ENCODE measurements around the gene WDSUB1.
A peak's percentile ranks its signal among the peaks of the same experiment; 100 is the strongest.

Gene WDSUB1

GRCh38 chr2:159285929-159286708 lies at the start of gene WDSUB1:
TSS of gene WDSUB1 (minus strand) at chr2:159286703. CDS start at chr2:159283069, 3,634 bp downstream.
- ATAC-seq (ENCODE audit: insufficient read depth, low read depth) (peak; percentile 41), DNase-seq (peak; percentile 40)
- peak within 1 kb of the TSS; percentile 76 to 83 for H3K4me3 ChIP-seq (ENCODE audit: low read depth in 1 of 2, low read length in 2 of 2)
- peak within 1 kb of the TSS; percentile 86 for H3K9ac ChIP-seq (ENCODE audit: low read depth, low read length)
- no peak for TF ChIP-seq EZH2 (IDR thresholded peaks at IDR 0.05; ENCODE audit: borderline replicate concordance, low read depth, low read length, severe bottlenecking)
- no peak for TF ChIP-seq CTCF (IDR thresholded peaks at IDR 0.05; ENCODE audit: borderline replicate concordance, extremely low read depth, low read length, poor library complexity, severe bottlenecking)
- peaks cover 6% of the 10 kb centered on the region; the same call in 1 of the 2 replicates for H4K20me1 ChIP-seq (ENCODE audit: insufficient read depth, low read length)
- peaks cover 12% of the 10 kb centered on the region for H3K36me3 ChIP-seq (ENCODE audit: insufficient read depth, low read length)
- H3K9me3 ChIP-seq (ENCODE audit: insufficient read depth, low read length, severe bottlenecking), result no peaks in the 10 kb centered on the region
- peak within 1 kb of the TSS; percentile 96 for H3K27ac ChIP-seq (ENCODE audit: low read length)
- peaks cover 57% of the 10 kb centered on the region for H3K79me2 ChIP-seq (ENCODE audit: insufficient read depth, low read length)
- peaks cover 68% of the 10 kb centered on the region for H3K4me1 ChIP-seq (ENCODE audit: insufficient read depth, low read length)
- no peaks in the 10 kb centered on the region for H3K27me3 ChIP-seq (ENCODE audit: insufficient read depth, low read length, poor library complexity)
- H2AFZ ChIP-seq (ENCODE audit: low read depth, low read length), result peak within 1 kb of the TSS; percentile 98
- H3K4me2 ChIP-seq (ENCODE audit: insufficient read depth, low read length), result peak within 1 kb of the TSS; percentile 95

GRCh38 chr2:159326569-159327255 lies 40.2 kb upstream of the WDSUB1 start:
- H2AFZ ChIP-seq (ENCODE audit: low read depth, low read length), result no peak overlapping the region
- no peaks in the 10 kb centered on the region for H3K4me1 ChIP-seq (ENCODE audit: insufficient read depth, low read length)
- H3K9ac ChIP-seq (ENCODE audit: low read depth, low read length), result no peak overlapping the region
- no peak overlapping the region for H3K4me3 ChIP-seq (ENCODE audit: low read depth in 1 of 2, low read length in 2 of 2)
- H4K20me1 ChIP-seq (ENCODE audit: insufficient read depth, low read length), result no peaks in the 10 kb centered on the region
- DNase-seq, result no peak
- no peak for TF ChIP-seq EZH2 (IDR thresholded peaks at IDR 0.05; ENCODE audit: borderline replicate concordance, low read depth, low read length, severe bottlenecking)
- TF ChIP-seq CTCF (IDR thresholded peaks at IDR 0.05; ENCODE audit: borderline replicate concordance, extremely low read depth, low read length, poor library complexity, severe bottlenecking), result no peak
- peaks cover 2% of the 10 kb centered on the region; the same call in 1 of the 2 replicates for H3K36me3 ChIP-seq (ENCODE audit: insufficient read depth, low read length)
- no peaks in the 10 kb centered on the region for H3K9me3 ChIP-seq (ENCODE audit: insufficient read depth, low read length, severe bottlenecking)
- no peak overlapping the region for H3K27ac ChIP-seq (ENCODE audit: low read length)
- no peaks in the 10 kb centered on the region for H3K27me3 ChIP-seq (ENCODE audit: insufficient read depth, low read length, poor library complexity)
- H3K4me2 ChIP-seq (ENCODE audit: insufficient read depth, low read length), result no peak overlapping the region
- ATAC-seq (ENCODE audit: insufficient read depth, low read depth), result no peak
- no peaks in the 10 kb centered on the region for H3K79me2 ChIP-seq (ENCODE audit: insufficient read depth, low read length)

GRCh38 chr2:159322419-159322818 lies 35.9 kb upstream of the WDSUB1 start:
- Histone ChIP-seq H3K4me2 (ENCODE audit: insufficient read depth, low read length) (no peak overlapping the region), H4K20me1 (ENCODE audit: insufficient read depth, low read length) (no peaks in the 10 kb centered on the region), H3K4me1 (ENCODE audit: insufficient read depth, low read length) (no peaks in the 10 kb centered on the region), H3K27me3 (ENCODE audit: insufficient read depth, low read length, poor library complexity) (no peaks in the 10 kb centered on the region), H3K36me3 (ENCODE audit: insufficient read depth, low read length) (peaks cover 4% of the 10 kb centered on the region; the same call in 1 of the 2 replicates), H3K9ac (ENCODE audit: low read depth, low read length) (no peak overlapping the region), H3K9me3 (ENCODE audit: insufficient read depth, low read length, severe bottlenecking) (no peaks in the 10 kb centered on the region), H3K27ac (ENCODE audit: low read length) (no peak overlapping the region), H2AFZ (ENCODE audit: low read depth, low read length) (no peak overlapping the region), H3K4me3 (ENCODE audit: low read depth in 1 of 2, low read length in 2 of 2) (no peak overlapping the region), H3K79me2 (ENCODE audit: insufficient read depth, low read length) (no peaks in the 10 kb centered on the region)
- DNase-seq (no peak), ATAC-seq (ENCODE audit: insufficient read depth, low read depth) (no peak)
- TF ChIP-seq CTCF (IDR thresholded peaks at IDR 0.05; ENCODE audit: borderline replicate concordance, extremely low read depth, low read length, poor library complexity, severe bottlenecking) (no peak), EZH2 (IDR thresholded peaks at IDR 0.05; ENCODE audit: borderline replicate concordance, low read depth, low read length, severe bottlenecking) (no peak)
